ENCODE data around the gene COL23A1.

DNA sequence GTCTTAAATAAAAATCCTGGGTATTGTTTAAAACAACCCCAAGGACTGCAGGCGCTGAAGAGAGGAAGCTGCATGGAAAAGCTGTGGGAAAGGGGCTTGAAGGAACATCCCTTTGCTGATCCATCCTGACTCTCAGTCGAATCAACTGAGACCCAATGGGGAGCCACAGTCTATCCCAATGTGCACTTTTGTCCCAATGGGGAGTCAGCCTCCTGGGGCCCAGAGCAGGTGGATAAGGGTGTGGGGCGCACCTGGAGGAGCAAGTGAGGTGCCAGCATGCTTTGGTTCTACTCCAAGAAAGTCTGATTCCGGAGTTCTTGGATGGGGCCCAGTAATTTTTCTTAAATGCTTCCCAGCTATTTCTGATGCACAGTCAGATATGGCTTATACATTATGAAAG, 118.1 kb downstream of the COL23A1 start:
- TF ChIP-seq, protein P1, sequence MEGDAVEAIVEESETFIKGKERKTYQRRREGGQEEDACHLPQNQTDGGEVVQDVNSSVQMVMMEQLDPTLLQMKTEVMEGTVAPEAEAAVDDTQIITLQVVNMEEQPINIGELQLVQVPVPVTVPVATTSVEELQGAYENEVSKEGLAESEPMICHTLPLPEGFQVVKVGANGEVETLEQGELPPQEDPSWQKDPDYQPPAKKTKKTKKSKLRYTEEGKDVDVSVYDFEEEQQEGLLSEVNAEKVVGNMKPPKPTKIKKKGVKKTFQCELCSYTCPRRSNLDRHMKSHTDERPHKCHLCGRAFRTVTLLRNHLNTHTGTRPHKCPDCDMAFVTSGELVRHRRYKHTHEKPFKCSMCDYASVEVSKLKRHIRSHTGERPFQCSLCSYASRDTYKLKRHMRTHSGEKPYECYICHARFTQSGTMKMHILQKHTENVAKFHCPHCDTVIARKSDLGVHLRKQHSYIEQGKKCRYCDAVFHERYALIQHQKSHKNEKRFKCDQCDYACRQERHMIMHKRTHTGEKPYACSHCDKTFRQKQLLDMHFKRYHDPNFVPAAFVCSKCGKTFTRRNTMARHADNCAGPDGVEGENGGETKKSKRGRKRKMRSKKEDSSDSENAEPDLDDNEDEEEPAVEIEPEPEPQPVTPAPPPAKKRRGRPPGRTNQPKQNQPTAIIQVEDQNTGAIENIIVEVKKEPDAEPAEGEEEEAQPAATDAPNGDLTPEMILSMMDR (IDR thresholded peaks at IDR 0.05), result no peak
- no peak for TF ChIP-seq POLR2A (IDR thresholded peaks at IDR 0.05; ENCODE audit: low read depth)
